ENCODE data around the gene BARHL1.

Gene BARHL1

DNA sequence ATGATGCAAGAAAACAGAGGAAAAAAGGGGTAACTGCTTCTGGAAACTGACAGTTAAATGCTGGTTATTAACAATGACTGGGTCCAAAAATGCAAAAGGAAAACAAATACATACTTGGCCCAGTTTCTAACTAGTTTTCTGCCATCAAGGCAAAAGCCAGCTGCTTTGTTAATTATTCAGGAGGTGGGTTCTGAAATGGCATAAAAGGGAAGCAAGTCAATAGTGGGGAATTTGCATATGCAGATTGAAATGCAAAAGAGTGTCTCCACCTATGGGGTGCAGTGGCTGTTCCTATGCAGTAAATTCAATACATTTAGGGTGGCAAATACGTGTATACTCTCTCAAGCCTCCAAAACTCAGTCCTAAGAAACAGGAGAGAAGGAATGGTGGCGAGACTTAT lies 33.4 kb downstream of the BARHL1 start:
- no peak for DNase-seq (ENCODE audit: low read depth in 3 of 3)

DNA sequence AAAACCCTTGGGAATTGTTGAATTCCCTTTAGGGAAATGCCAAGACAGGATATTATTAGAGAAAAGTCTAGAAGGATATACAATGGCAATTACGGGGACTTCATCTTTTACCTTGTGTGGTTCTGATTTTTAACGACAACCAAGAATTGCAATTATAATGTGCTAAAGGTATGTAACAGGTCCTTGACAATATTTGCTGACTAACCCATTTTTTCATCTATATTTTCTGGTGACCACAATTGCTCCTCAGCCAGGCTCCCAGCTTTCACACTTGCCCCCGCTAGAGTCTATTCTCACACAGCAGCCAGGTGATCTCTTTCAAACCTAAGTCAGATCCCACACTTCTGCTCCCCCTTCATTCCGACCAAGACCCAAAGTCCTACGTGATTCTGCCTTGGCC lies 34.3 kb downstream of the BARHL1 start:
- DNase-seq (ENCODE audit: low read depth in 3 of 3): no peak

DNA sequence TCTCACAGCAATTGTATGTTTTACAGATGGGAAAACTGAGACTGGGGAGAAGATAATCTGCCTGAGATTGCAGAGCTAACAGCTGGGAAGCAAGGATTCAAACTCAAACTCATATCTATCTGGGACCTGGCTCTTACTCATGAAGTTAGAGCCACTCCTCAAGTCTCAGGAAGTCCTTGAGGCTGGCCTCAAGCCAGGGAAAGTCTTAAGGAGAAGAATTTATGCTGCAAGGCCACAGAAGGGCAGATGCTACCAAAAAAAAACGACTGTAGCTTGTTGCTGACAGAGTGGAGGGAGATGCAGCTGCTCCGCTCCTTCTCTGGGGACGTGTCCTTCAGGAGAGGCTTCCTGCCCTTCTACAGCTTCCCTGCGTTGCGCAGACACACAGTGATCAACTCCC lies 39.8 kb downstream of the BARHL1 start:
- no peak for DNase-seq (ENCODE audit: low read depth in 3 of 3)

DNA sequence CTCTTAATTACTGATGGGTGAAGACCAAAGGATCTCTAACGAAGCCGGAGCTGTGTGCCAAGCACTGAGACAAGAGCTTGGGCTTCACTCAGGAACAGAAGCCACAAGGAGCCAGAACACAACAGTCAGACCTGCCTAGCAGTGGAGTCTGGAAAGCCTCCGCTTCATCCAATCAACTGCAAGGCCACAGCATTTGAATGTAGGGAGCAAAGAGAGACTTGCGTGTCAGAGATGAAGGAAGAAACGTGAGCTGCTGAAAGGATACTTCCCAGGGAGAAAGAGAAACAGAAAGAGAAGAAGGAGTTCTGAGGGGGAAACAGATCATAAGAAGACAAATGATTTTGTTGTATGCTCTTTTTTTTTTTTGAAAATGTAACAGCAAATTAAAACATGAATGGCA lies 43.9 kb downstream of the BARHL1 start:
- DNase-seq (ENCODE audit: low read depth in 3 of 3): no peak

DNA sequence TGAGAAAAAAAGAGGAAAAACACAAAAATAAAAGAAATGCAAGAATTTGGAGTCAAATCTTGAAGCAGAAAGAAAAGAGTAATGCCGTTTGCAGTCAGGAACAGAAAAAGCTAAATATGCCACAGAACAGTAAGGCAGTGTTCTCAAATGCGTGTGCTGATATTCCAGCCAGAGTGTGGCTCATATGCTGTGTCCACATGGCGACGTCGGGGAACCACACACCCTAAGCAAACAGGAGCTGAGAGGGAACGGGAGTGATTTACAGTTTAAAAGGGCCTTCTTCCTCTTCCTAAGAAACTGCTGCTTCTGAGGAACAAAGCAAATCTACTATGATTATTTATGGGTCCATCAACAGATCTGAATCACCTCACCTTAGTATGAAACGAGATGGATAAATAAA lies 44.7 kb downstream of the BARHL1 start:
- DNase-seq (ENCODE audit: low read depth in 3 of 3): no peak

DNA sequence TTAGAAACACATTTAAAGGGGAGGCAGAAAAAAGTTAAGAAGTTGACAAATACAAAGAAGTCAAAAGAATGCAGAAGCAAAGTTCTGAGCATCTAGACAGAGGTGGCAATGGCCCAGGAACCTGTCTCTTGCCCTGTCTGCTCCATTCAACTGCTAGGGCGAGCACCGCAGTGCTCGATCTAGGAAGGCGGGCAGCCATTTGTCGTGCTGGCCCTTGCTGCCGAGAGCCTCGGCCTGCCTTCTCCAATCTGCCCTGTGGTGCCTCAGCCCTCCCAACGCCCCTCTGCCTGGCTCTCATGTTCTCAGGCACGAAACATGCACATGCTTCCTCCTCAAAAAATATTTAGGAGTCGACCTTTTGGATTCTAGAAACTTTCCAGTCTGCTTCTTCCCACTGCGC lies 45.2 kb downstream of the BARHL1 start:
- DNase-seq (ENCODE audit: low read depth in 3 of 3): no peak

DNA sequence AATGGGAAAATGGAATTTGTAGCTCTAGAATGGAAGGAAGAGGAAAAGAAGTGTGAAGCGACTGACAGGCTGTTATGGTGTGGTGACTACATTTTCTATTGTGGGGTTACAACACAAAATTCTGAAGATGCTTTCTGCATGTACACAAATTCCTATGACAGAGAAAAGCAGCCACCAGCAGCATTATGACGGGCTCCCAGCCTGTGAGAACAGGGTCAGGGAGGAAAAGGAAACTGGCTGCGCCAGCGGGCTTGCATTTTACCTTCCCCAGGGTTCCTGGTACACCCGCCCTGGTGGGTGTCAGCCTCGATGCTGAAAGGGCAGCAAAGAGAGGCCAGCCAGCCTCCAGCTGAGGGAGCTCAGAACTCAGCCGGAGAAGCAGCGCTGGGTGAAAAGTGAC lies 46.3 kb downstream of the BARHL1 start:
- no peak for DNase-seq (ENCODE audit: low read depth in 3 of 3)

DNA sequence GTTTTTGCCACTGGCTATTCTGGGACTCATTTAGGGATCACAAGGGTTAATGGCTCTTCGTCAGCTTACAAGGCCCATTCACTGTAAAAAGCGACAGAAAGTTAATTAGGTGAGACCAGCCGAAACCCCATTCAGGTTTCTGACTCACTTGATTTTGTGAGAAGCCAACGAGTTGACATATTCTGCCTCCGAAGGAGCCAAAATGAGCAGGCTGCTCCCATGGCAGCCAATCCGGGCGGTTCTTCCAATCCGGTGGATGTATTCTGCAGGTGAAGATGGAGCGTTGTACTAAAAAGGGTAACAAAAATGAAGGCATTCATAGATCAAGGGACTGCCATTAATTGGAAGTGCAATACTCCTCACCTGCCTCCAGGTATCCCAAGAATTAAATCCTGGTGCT lies 47.7 kb downstream of the BARHL1 start:
- no peak for DNase-seq (ENCODE audit: low read depth in 3 of 3)

DNA sequence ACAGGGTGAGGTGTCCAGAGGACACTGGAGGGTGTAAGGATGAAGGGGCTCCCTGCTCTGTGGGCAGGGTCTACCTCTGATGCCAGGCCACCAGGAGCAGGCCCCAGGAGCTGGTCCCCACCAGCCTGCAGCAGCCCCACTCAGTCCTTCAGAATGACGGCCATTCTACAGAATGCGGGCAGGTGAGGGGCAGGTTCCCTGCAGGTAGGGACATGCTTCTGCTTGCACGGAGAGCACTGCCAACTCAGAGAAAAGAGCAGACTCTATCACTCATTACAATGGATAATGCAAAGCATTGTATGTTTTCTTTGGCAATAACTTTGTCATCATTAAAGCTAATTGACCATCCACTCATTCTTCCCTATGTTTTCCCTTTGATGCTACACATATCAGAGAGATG lies 48.4 kb downstream of the BARHL1 start:
- DNase-seq (ENCODE audit: low read depth in 3 of 3): no peak

DNA sequence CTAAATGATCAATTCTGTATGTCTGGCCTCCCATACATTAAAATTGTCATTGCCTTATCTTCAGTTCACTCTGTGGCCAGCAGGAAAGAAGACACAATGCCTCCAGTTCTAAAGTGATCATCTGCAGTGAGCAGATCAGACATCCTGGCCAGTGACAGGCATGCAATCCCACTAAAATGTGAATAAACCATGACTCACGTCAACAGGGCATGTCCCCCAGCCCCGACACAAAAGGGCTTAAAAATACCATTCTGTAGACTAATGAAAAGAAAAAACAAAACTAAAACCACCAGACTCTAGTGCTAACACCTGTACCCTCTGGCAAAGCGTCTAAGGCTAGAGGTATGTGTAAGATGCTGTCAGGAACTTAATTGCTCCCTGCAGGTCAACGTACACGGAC lies 48.9 kb downstream of the BARHL1 start:
- no peak for DNase-seq (ENCODE audit: low read depth in 3 of 3)

DNA sequence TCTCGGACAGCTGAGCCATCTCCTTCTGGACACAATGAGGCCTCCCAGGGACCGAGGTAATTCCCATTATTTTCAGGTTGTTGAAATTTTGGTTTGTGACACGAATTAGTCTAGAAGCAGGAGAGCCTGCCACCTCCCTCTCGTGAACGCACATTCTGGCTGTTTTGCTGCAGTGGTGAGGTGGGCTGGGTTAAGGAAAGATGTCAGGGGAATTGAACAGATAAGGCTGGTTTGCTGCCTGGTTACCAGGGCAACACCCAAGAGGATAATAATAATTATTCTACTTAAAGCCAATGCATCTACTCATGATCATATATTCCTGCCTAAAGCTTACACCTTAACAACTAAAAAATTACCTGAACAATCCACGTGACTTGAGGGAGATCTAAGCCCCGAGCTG lies 49.3 kb downstream of the BARHL1 start:
- DNase-seq (ENCODE audit: low read depth in 3 of 3): no peak

DNA sequence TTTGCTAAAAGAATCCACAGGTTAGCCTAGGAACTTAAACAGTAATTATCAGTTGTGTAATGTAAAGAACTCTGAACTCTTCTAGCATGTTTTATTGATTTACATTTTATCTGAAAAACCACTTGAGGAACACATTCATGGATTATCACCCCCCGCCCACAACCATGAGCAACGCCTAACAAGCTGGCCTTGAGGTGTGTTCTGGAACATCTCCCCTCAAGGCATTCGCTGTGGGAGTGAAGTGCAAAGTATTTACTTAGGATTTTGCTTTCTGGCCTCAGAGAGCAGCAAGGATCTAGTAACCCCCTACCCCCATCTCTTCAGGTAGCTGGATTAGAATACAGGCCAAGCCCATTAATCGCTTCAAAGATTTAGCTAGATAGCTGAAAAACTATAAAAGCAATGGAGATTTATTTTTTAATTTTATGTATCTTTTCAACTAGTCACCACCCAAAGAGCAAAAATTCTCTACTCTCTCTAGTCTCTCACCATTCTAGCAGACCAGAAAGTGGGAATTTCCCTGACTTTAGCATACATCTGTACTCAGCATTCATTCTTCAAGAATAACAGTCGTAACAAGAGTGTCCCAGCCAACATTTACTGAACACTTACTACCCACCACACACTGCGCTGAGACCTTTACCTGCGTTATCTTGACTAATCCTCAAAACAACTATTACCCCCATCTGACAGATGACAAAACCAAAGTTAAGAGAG lies 50.2 kb downstream of the BARHL1 start:
- DNase-seq (ENCODE audit: low read depth in 3 of 3): no peak

DNA sequence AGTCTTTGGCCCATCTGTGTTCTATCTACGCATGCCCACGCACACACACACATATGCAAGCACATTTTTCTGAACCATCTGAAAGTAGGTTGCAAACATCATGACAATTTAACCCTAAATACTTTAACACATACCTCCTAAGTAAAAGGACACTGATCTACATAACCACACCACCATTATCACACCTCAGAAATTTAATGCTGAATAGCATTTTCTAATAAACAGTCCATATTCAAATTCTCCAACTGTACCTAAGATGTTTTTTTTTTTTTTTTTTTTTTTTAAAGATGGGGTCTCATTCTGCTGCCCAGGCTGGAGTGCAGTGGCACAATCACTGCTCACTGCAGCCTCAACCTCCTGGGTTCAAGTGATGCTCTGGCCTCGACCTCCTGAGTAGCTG lies 51.9 kb downstream of the BARHL1 start:
- no peak for DNase-seq (ENCODE audit: low read depth in 3 of 3)

DNA sequence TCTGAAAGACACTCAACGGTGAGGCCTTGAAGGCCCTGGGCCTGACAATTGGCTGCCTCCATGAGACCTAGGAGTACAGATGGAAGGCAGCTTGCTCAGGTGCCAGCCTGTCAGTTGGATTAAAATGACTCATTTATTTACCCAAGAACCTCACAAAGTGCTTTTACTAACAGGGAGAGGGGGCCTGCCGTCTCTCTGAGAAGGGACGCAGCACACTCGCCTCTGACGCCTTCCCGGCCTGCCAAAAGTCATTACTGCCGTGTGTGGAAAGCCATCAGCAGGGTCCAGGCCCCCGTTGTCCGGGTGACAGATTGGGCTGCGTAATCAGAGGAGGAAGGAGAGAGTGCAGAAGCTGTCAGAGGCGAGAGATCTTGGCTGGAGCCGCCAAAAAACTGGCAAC lies 54.9 kb downstream of the BARHL1 start:
- no peak for DNase-seq (ENCODE audit: low read depth in 3 of 3)

DNA sequence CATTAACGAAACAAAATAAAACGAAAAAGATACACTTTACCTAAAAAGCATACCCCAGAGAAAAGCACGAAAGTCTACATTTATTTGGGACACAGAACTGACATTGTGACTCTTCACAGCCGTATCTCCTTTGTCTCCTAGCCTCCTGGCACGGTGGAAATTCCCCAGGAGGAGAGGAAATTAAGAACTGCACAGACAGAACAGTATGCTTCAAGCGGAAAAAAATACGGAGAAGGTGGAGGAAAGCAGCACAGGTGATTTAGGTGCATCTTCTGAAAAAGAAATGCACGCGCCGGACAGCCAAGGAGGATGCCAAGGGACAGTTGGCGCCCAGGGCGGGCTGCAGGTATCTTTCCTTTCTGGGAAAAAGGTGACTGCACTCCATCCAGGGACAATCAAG lies 55.4 kb downstream of the BARHL1 start:
- no peak for DNase-seq (ENCODE audit: low read depth in 3 of 3)

DNA sequence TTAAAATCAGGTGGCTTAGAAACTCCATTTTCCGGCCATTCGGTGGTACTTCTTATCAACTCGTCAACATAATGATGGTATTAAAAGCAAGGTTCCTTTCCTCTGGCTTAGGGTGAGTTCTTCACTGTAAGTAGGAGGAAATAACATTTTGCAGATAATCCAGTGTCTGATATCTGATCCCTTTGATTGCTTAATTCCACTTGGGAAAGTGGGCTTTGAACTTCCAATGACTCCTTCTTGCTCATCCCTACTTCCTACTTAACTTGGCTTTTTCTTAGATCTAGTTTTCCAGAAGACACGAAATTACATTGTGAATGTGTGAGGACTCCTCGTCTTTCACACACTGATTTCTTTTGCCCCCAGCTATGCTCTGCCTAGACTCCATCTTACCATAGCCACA lies 55.8 kb downstream of the BARHL1 start:
- no peak for DNase-seq (ENCODE audit: low read depth in 3 of 3)

DNA sequence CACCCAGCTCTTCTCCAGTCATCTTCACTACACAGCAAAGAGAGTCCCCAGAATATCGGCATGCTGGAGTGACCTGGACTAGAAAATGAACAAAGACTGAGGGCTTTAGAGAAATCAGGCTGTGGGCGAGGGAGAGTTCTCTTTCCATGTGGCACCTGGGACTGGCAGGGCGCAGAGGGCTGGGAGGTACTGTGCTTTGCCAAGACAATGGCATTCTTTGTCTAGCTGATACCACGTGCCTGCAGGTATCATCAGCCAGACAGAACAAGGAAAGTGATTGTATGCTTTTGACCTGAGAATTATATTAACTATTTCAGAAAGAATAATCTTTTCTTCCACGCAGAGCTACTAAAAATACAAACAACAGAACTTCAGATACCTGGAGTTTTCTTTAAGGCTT lies 56.9 kb downstream of the BARHL1 start:
- no peak for DNase-seq (ENCODE audit: low read depth in 3 of 3)

Measured in stimulated activated CD4-positive, alpha-beta T cell treated with anti-CD3 and anti-CD28 coated beads, TNF-alpha, amount 100 ng/mL, for 4 hours (primary cell).